ENCODE data around the gene HES5. TPM values are rescaled to one million over a fixed set of nuclear protein-coding genes. Genes with fewer than 3 reads are reported as not detected.
"Not testable (repeated sequence)": the region's sequence is repeated elsewhere in the genome, so short reads cannot be mapped to it uniquely, and the experiment has no call there.

HES5 gene
- total and polyA plus RNA-seq, 7 experiments from 2014 or later, result not detected

DNA sequence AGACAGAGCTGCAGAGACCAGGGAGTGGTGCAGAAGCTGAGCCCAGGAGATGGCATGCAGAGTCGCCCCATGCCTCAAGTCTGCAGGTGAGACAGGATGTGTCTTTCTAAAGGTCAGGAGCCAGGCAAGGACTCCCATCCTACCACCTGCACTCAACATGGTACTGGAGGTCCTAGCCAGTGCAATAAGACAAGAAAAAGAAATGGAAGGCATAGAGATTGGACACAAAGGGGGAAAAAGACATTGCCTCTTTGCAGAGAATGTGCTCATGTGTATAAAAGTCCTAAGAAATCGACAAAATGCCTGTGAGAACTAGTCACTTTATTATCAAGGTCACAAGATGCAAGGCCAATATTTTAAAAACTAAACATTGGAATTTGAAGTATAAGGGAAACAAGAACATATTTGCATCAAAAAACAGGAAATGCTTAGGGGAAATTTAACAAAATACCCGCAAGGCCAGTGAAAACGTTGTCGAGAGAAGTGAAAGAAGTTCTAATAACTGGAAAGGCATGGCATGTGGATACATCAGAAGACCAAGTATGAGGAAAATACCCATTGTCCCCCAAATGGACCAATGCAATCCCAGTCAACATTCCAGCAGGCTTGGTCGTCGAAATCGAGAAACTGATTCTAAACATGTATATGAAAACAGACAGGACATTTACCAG, 43.3 kb upstream of the HES5 start:
- Histone ChIP-seq H3K27me3 (ENCODE audit: control insufficient read depth in 2 of 2, insufficient read depth in 2 of 2, low read length in 2 of 2) (no peaks in the 10 kb centered on the region), H3K4me3 (ENCODE audit: low read length) (no peak overlapping the region), H3K4me1 (ENCODE audit: control insufficient read depth in 2 of 2, insufficient read depth in 2 of 2, low read length in 2 of 2) (peaks cover 12 to 13% of the 10 kb centered on the region in 2 donors), H3K9me3 (ENCODE audit: control insufficient read depth in 2 of 3, low read length in 3 of 3) (peaks cover 0 to 8% (median 0%) of the 10 kb centered on the region in 3 experiments), H3K27ac (ENCODE audit: low read depth, low read length) (no peak overlapping the region), H3K36me3 (ENCODE audit: control insufficient read depth in 2 of 3, insufficient read depth in 3 of 3, low read length in 3 of 3) (no peaks in the 10 kb centered on the region)
- CTCF ChIA-PET, result no interaction called here
- peaks cover 15 to 37% (median 25%) of the 10 kb centered on the region in 7 donors for H3K4me1 Mint-ChIP-seq
- ATAC-seq, result no peak
- H3K27me3 Mint-ChIP-seq, result no peaks in the 10 kb centered on the region
- DNase-seq, result no peak
- peaks cover 3 to 25% (median 8%) of the 10 kb centered on the region in 11 donors for H3K9me3 Mint-ChIP-seq
- H3K36me3 Mint-ChIP-seq, result peaks cover 0 to 31% (median 5%) of the 10 kb centered on the region in 5 donors
- peak overlapping the region in 2 of 9 donors; percentile 48 to 76 for H3K27ac Mint-ChIP-seq
- no peak overlapping the region for H3K4me3 Mint-ChIP-seq
- POLR2A ChIA-PET, result interaction anchor here (1.0 to 4.8 kb wide), 3 partner anchors 11 to 14 kb away, joined by 3 to 27 read pairs (median 26); partner anchors contain the start of gene PRXL2B
- intact Hi-C loops (cut with micrococcal nuclease), result no loop called here

DNA sequence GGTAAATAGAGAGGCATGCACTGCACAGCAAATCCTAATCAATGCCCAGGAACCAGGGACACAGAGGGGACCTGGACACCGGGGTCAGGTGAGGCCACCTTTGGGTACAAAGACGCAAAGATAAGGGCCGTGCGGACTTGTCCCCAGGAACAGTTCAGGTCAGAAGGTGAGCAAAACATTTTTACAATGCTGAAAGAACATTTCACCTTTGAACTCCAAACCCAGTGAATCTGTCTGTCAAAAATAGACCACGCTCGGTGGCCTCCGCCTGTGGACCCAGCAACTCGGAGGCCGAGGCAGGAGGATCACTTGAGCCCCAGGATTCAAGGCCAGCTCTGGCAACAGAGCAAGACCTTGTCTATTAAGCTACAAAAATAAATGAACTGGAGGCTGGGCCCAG, 41.3 kb upstream of the HES5 start:
- POLR2A ChIA-PET, result interaction anchor here (1.0 to 4.8 kb wide), 3 partner anchors 10 to 15 kb away, joined by 4 to 26 read pairs (median 7); partner anchors contain the start of gene TNFRSF14
- Mint-ChIP-seq H3K4me1 (peaks cover 4 to 25% (median 12%) of the 10 kb centered on the region in 7 donors), H3K4me3 (no peak overlapping the region), H3K27me3 (no peaks in the 10 kb centered on the region), H3K27ac (no peak overlapping the region), H3K36me3 (peaks cover 0 to 31% (median 5%) of the 10 kb centered on the region in 5 donors), H3K9me3 (peaks cover 3 to 25% (median 8%) of the 10 kb centered on the region in 11 donors)
- DNase-seq (no peak), ATAC-seq (no peak)
- H3K4me3 ChIP-seq (ENCODE audit: low read length), result no peak overlapping the region
- intact Hi-C loops (cut with micrococcal nuclease), result no loop called here
- H3K4me1 ChIP-seq (ENCODE audit: control insufficient read depth in 2 of 2, insufficient read depth in 2 of 2, low read length in 2 of 2), result no peaks in the 10 kb centered on the region
- H3K27me3 ChIP-seq (ENCODE audit: control insufficient read depth in 2 of 2, insufficient read depth in 2 of 2, low read length in 2 of 2), result no peaks in the 10 kb centered on the region
- H3K36me3 ChIP-seq (ENCODE audit: control insufficient read depth in 2 of 3, insufficient read depth in 3 of 3, low read length in 3 of 3), result no peaks in the 10 kb centered on the region
- H3K9me3 ChIP-seq (ENCODE audit: control insufficient read depth in 2 of 3, low read length in 3 of 3), result peaks cover 0 to 8% (median 0%) of the 10 kb centered on the region in 3 experiments
- no peak overlapping the region for H3K27ac ChIP-seq (ENCODE audit: low read depth, low read length)
- CTCF ChIA-PET, result interaction anchor here (0.7 kb wide), 1 partner anchor 10 kb away, joined by 4 read pairs; no protein-coding TSS in a partner anchor

DNA sequence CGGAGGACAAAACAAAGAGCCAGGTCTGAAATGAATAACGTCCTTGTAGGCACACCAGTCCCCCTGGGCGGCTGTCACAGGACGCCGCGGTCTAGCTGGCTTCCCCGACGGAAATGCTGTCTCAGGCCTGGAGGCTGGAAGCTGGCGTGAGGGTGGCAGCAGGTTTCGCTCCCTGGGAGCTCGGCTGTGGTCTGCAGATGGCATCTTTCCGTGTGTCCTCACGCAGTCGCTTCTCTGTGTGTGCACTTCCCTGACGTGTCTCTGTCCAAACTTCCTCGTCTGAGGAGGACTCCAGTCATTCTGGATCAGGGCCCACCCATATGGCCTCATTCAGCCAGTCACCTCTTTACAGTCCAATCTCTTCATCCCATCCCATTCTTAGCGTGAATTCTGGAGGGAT, 40.3 kb upstream of the HES5 start:
- H3K27me3 Mint-ChIP-seq, result no peaks in the 10 kb centered on the region
- DNase-seq, result no peak
- intact Hi-C loops (cut with micrococcal nuclease), result no loop called here
- no peak overlapping the region for H3K4me3 Mint-ChIP-seq
- H3K4me1 Mint-ChIP-seq, result peaks cover 0 to 19% (median 9%) of the 10 kb centered on the region in 7 donors
- H3K27me3 ChIP-seq (ENCODE audit: control insufficient read depth in 2 of 2, insufficient read depth in 2 of 2, low read length in 2 of 2), result no peaks in the 10 kb centered on the region
- H3K36me3 ChIP-seq (ENCODE audit: control insufficient read depth in 2 of 3, insufficient read depth in 3 of 3, low read length in 3 of 3), result no peaks in the 10 kb centered on the region
- no peaks in the 10 kb centered on the region for H3K4me1 ChIP-seq (ENCODE audit: control insufficient read depth in 2 of 2, insufficient read depth in 2 of 2, low read length in 2 of 2)
- no peak overlapping the region for H3K27ac ChIP-seq (ENCODE audit: low read depth, low read length)
- H3K9me3 Mint-ChIP-seq, result peaks cover 3 to 25% (median 8%) of the 10 kb centered on the region in 11 donors
- peak overlapping the region in 1 of 9 donors; percentile 26 for H3K27ac Mint-ChIP-seq
- ChIA-PET CTCF (no interaction called here), POLR2A (interaction anchor here (1.0 to 1.7 kb wide), 3 partner anchors 8 to 14 kb away, joined by 3 to 7 read pairs (median 4); partner anchors contain the start of gene TNFRSF14)
- peak; percentile 18 for ATAC-seq
- H3K36me3 Mint-ChIP-seq, result peaks cover 0 to 31% (median 5%) of the 10 kb centered on the region in 5 donors
- H3K4me3 ChIP-seq (ENCODE audit: low read length), result no peak overlapping the region
- peaks cover 0 to 8% (median 0%) of the 10 kb centered on the region in 3 experiments for H3K9me3 ChIP-seq (ENCODE audit: control insufficient read depth in 2 of 3, low read length in 3 of 3)

DNA sequence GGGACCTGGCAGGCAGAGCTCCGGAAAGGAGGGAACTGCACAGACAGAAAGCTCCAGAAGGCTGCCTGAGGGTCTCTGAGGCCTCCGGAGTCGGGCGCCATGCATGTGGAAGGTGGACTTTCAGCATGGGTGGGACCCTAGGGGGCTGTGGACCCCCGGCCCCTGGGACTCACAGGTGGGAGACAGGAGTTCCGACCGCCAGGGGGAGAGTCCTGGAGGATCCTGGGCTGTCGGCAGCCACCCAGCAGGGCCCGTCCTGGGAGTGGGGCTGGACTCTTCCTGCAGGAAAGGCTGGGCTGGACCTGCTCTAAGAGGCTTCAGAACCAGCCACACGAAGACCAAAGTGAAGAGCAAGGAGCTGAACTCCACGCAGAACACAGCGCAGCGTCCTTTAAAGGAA, 39.6 kb upstream of the HES5 start:
- H3K4me3 Mint-ChIP-seq, result peak overlapping the region in 1 of 10 donors; percentile 48
- H3K9me3 ChIP-seq (ENCODE audit: control insufficient read depth in 2 of 3, low read length in 3 of 3); H3K27me3 Mint-ChIP-seq; H3K27ac ChIP-seq (ENCODE audit: low read depth, low read length); intact Hi-C loops (cut with micrococcal nuclease); H3K4me1 ChIP-seq (ENCODE audit: control insufficient read depth in 2 of 2, insufficient read depth in 2 of 2, low read length in 2 of 2); ATAC-seq; H3K27me3 ChIP-seq (ENCODE audit: control insufficient read depth in 2 of 2, insufficient read depth in 2 of 2, low read length in 2 of 2); H3K36me3 ChIP-seq (ENCODE audit: control insufficient read depth in 2 of 3, insufficient read depth in 3 of 3, low read length in 3 of 3); DNase-seq; H3K27ac Mint-ChIP-seq; CTCF ChIA-PET; H3K4me3 ChIP-seq (ENCODE audit: low read length): not testable (repeated sequence)
- POLR2A ChIA-PET, result interaction anchor here (1.0 kb wide), 1 partner anchor 9 kb away, joined by 3 read pairs; no protein-coding TSS in a partner anchor
- H3K36me3 Mint-ChIP-seq, result peaks cover 0 to 31% (median 5%) of the 10 kb centered on the region in 5 donors
- H3K4me1 Mint-ChIP-seq, result peaks cover 0 to 15% (median 9%) of the 10 kb centered on the region in 7 donors
- peaks cover 3 to 23% (median 8%) of the 10 kb centered on the region in 11 donors for H3K9me3 Mint-ChIP-seq

DNA sequence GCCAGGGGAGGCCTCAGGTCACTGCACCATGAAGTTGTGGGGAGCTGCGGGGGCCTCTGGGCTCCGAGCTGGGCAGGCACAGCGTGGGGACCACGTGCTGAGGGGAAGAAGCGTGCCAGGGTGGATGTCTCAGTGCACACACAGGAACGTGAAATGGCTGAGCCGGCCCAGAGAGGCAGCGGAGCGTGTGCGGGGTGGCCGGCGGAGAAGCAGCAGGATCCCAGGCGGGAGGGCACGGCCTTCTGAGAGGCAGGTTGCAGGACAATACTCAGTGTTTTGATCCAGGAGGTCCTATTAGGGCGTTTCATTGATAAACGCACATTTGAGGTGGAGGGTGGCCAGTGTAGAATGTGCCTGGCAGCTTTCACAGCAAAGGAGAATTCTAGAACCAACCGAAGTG, 39.0 kb upstream of the HES5 start:
- DNase-seq (no peak), ATAC-seq (no peak)
- H3K36me3 Mint-ChIP-seq, result peaks cover 0 to 28% (median 5%) of the 10 kb centered on the region in 5 donors
- H3K4me1 Mint-ChIP-seq, result peaks cover 0 to 11% (median 6%) of the 10 kb centered on the region in 7 donors
- no peak overlapping the region for H3K27ac Mint-ChIP-seq
- Histone ChIP-seq H3K4me3 (ENCODE audit: low read length) (no peak overlapping the region), H3K36me3 (ENCODE audit: control insufficient read depth in 2 of 3, insufficient read depth in 3 of 3, low read length in 3 of 3) (peaks cover 0 to under 1% (median 0%) of the 10 kb centered on the region in 3 experiments), H3K9me3 (ENCODE audit: control insufficient read depth in 2 of 3, low read length in 3 of 3) (peaks cover 0 to 6% (median 0%) of the 10 kb centered on the region in 3 experiments), H3K4me1 (ENCODE audit: control insufficient read depth in 2 of 2, insufficient read depth in 2 of 2, low read length in 2 of 2) (no peaks in the 10 kb centered on the region), H3K27me3 (ENCODE audit: control insufficient read depth in 2 of 2, insufficient read depth in 2 of 2, low read length in 2 of 2) (no peaks in the 10 kb centered on the region), H3K27ac (ENCODE audit: low read depth, low read length) (no peak overlapping the region)
- H3K9me3 Mint-ChIP-seq, result peaks cover 3 to 18% (median 8%) of the 10 kb centered on the region in 11 donors
- H3K27me3 Mint-ChIP-seq, result no peaks in the 10 kb centered on the region
- intact Hi-C loops (cut with micrococcal nuclease), result no loop called here
- POLR2A ChIA-PET, result no interaction called here
- CTCF ChIA-PET, result no interaction called here
- no peak overlapping the region for H3K4me3 Mint-ChIP-seq

DNA sequence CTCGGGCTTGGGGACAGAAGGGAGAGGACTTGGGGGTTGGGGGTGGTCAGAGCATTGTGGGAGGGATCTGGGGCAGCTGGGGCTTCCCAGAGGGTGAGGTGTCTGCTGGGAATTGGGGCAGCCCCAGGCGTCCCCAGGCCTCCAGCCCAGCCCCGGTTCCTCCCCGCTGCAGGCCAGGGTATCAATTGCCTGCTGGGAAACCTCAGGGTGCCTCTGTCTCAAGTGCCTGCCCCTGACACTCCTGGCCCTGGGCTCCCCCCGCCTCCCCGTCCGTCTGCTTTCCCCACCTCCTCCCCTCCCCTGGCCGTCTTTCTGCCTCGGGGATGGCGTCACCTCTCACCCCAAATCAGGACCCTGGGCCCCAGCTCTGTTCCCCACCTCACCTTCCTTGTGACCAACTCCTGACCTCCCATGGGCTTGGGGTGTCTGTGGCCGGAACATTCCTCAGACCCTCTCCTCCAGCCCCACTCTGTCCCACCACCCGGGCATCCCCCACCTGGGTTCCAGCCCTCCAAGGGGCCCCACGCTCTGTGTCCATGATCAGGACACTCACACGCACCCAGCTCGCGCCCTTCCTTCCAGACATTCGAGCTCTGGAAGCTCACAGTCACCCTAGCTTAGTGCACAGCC, 38.2 kb upstream of the HES5 start:
- H3K4me3 Mint-ChIP-seq; H3K9me3 ChIP-seq (ENCODE audit: control insufficient read depth in 2 of 3, low read length in 3 of 3); H3K27ac Mint-ChIP-seq; CTCF ChIA-PET; H3K27me3 Mint-ChIP-seq; H3K4me1 ChIP-seq (ENCODE audit: control insufficient read depth in 2 of 2, insufficient read depth in 2 of 2, low read length in 2 of 2); H3K27ac ChIP-seq (ENCODE audit: low read depth, low read length); POLR2A ChIA-PET; intact Hi-C loops (cut with micrococcal nuclease); H3K4me3 ChIP-seq (ENCODE audit: low read length); H3K36me3 ChIP-seq (ENCODE audit: control insufficient read depth in 2 of 3, insufficient read depth in 3 of 3, low read length in 3 of 3); H3K4me1 Mint-ChIP-seq; ATAC-seq; H3K27me3 ChIP-seq (ENCODE audit: control insufficient read depth in 2 of 2, insufficient read depth in 2 of 2, low read length in 2 of 2); DNase-seq: not testable (repeated sequence)
- peaks cover 0 to 10% (median 5%) of the 10 kb centered on the region in 11 donors for H3K9me3 Mint-ChIP-seq
- H3K36me3 Mint-ChIP-seq, result peaks cover 0 to 21% (median 5%) of the 10 kb centered on the region in 5 donors
